Prostate gland (tissue), 2 donors: Measurements from ENCODE around the gene NPC1L1.

ENCODE experiments used
- CTCF ChIP-seq, 4 experiments: fragments of 200-600 bp in 2 of 4; fragments of 450-650 bp in 2 of 4; sonication (generic) in 2 of 4; IDR thresholded peaks; 1 replicate in 3 of 4; 2 replicates in 1 of 4; pipeline ENCODE4 v1.5.1; 2016 to 2019; ENCODE audit warnings: antibody characterized with exemption in 4 of 4, mild to moderate bottlenecking in 2 of 4, moderate library complexity in 2 of 4
- POLR2A ChIP-seq: fragments of 450-650 bp; IDR thresholded peaks from one replicate; pipeline ENCODE4 v1.6.1; 2016; ENCODE audit warnings: antibody characterized with exemption, mild to moderate bottlenecking
- POLR2AphosphoS5 ChIP-seq: sonication (generic); formaldehyde crosslinking; IDR thresholded peaks from one replicate; pipeline ENCODE4 v1.6.1; 2017; ENCODE audit warnings: antibody characterized with exemption

- no peak for TF ChIP-seq CTCF (IDR thresholded peaks at IDR 0.05)
- no peak for TF ChIP-seq POLR2A
- no peak for TF ChIP-seq POLR2AphosphoS5
Observed at GRCh38 chr7:44536090-44536489, 5.0 kb downstream of the NPC1L1 start.
